HG03196 (cell line): Measurements from ENCODE around the gene PARVG.
"Not testable (repeated sequence)": the region's sequence is repeated elsewhere in the genome, so short reads cannot be mapped to it uniquely, and the experiment has no call there.

Experiments used
- ATAC-seq: cut with Tn5 transposase; IDR thresholded peaks from one replicate; pipeline ENCODE4 v1.9.1; 2021; ENCODE audit not compliant: unreplicated experiment

PARVG gene

DNA sequence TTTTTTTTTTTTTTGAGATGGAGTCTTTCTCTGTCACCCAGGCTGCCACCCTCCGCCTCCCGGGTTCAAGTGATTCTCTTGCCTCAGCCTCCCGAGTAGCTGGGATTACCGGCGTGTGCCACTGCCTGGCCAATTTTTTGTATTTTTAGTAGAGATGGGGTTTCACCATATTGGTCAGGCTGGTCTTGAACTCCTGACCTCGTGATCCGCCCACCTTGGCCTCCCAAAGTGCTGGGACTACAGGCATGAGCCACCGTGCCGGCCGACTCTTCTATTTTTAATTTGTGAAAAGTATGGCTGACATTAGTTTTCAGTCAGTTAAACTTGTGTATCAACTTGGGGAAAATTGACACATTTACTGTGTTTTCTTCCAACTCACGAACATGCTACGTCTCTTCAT lies 53.6 kb downstream of the PARVG start:
- ATAC-seq = not testable (repeated sequence)

DNA sequence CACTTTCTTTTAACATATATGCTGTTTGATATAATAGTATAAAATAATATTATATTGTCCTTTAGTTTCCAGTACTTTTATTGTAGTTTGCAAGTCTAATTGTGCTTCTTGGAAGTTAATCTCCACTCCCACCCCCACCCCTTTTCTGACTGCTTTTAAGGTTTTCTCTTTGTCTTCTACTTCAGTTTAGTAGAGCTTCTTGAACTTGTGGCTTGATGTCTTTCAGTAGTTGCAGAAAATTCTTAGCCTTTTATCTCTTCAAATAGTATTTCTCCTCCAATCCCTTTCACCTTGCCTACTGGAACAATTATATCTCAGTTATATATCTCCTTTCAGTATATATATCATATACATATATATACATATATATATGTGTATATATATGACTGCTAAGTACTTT lies 56.6 kb downstream of the PARVG start:
- ATAC-seq = no peak

DNA sequence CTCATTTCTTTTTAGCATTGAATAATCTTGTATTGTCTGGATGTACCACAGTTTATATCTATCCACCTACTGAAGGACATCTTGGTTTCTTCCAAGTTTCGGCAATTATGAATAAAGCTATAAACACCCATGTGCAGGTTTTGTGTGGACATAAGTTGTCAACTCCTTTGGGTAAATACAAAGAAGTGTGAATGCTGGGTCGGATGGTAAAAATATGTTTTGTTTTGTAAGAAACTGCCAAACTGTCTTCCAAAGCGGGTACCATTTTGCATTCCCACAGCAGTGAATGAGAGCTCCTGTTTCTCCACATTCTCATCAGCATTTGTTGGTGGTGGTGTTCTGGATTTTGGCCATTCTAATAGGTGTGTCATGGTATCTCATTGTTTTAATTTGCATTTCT lies 60.4 kb downstream of the PARVG start:
- ATAC-seq = not testable (repeated sequence)

DNA sequence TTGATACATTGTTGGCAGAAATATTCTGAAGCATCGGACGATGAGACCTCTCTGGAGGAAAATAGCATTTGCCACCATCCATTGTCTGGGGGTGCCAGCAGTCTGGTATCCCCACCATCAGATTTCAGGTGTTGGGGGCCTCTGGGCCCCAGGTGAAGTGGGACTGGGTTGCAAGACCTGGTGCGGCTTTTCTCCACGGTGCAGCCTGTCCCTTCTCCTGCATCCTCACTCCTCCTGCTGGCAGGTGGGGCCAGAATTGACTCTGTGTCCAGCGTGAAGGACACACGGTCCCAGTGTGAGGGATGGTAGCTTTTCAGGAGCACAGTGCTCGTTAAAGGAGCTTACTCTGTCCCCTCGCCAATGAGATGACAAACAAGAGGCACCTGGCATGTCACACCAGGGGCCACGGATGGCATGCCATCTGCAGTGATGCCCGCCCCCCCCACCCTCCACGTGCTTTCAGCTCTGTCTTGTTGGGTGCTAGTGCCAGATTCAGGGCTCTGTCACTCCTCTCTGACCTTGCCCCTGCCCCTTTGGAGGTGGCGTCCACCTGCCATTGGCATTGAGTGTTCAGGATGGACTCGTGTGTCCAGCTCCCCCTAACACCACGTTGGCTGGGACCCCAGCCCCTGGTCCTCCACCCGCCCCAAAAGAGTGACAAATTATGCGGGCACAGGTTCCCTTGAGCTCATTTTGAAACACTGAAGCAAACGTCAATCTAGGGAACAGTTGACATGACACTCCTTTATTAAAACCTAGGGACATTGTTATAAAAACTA lies 62.4 kb downstream of the PARVG start:
- no peak for ATAC-seq

DNA sequence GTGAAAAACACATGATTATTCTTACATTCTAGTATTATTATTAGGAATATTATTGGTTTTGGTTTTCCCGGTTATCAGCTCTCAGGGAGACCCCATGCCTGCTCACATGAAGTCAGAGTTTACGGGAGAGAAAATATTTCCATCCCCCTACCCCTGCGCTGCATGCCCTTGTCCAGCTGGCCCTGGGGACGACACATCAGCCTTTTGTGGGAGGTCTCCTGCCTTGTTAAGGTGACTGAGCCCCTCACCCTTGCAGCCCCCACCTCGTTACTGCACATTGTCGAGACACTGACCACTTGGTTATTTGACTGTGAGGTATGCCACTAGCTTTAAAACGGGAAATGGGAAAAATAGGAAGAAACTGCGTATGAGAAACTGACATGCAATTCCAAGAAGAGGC lies 63.0 kb downstream of the PARVG start:
- ATAC-seq = no peak

DNA sequence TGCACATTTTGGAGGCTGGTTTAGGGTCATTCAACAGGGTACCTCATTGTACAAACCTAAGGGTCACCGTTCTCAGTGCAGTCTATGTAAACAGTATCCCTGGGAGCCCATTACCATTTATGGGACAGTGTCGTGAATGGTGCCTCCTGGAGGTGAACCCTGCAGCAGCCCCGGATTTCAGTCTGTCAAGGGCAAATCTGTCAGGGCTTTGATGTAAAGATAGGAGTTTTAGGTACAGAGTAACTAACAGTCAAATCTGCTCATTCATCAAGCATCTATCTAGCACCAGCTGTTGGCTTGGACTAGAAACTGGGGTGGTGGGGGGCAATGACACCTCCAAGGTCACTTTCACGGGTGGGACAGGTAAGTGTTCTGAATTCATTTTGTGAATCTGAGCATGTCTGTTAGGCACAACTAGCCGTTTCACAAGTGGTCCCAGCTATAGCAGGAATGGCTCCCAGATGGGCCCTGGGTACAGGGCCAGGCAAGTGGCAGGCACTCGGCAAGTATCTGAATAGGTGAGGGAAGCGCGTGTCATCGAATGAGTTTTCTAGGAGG lies 63.6 kb downstream of the PARVG start:
- no peak for ATAC-seq

DNA sequence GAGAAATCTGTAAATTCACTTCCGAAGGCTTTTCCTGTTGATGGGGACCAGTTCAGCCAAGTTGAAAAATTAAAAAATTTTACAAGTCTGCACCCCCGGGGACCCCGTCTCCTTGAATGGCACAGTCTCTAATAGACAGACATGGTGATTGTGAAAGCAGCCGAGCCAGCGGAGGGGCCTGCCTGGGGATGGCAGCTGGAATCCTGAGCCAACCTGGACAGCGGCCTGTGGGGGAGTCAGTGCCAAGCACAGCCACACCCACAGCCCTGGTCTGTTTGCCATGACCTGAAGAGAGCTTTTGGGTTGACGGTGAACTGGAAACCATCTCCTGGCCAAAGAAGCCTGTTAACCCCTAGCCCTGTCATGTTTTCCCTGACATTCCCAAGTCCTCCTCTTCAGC lies 64.7 kb downstream of the PARVG start:
- ATAC-seq = no peak

DNA sequence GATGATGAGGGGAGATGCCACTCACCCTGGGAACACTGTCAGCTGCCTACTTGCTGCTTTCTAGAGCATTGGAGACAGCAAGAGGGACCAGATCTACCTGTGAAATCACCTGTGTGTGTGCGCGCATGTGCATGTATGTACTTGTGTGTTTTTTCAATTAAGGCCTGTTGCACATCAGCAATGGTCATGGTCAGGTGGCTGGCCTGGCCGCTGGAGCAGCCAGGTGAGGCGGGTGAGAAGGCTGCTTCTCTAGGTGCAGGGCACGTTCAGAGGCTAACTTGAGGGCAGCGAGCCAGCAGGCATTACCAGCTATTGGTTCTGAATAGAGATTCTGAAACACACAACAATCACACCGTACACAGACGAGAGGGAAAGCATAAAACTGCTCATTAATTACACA lies 65.1 kb downstream of the PARVG start:
- ATAC-seq = no peak

DNA sequence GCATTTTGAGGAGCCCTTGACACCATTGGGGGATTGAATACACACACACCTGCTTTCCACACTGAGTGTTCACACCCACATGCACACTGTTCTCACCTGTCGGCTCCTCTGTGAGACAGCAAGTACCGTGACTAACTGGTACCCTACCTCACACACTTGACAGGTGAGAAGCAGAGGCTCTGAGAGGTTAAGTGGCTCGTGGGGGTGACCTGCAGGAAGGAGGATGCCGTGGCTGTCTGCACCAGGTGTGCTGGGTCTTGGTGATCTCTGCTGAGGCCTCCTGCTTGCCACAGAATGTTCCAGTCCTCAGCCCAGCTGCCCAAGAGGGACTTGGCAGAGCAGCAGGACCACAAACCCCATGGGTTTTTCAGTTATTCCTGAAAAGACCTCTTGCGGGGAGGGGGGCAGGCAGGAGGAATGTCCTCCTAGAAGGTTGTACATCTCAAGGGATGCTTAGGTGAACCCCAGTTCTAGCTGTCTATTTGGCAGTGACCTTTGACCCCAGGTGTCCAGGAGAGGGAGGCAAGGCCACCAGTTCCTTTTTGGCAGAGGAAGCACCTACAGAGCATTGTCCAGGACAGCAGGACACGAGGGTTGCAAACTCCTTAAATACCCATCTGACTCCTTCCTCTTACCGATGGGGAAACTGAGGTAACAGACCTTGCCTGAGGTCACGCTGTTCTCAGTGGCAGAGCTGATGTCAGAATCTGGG lies 66.0 kb downstream of the PARVG start:
- no peak for ATAC-seq

DNA sequence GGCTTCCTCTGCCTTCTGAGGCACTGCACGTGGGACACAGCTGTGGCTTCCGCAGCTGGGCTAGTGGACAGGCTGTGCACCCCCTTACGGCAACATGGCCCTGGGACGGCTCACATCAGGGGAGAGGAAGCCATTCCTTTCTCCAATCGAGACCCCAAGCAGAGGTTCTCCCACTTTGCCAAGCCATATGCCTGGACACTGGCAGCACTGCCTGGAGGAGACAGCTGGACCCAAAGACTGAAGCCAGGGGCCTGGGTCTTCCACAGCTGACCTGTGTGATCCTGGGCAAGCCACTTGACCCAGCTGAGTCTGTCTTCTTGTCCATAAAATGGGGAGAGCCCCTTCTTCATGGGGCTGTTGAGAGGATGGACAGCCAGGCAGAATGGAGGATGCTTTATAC lies 66.6 kb downstream of the PARVG start:
- ATAC-seq = no peak

DNA sequence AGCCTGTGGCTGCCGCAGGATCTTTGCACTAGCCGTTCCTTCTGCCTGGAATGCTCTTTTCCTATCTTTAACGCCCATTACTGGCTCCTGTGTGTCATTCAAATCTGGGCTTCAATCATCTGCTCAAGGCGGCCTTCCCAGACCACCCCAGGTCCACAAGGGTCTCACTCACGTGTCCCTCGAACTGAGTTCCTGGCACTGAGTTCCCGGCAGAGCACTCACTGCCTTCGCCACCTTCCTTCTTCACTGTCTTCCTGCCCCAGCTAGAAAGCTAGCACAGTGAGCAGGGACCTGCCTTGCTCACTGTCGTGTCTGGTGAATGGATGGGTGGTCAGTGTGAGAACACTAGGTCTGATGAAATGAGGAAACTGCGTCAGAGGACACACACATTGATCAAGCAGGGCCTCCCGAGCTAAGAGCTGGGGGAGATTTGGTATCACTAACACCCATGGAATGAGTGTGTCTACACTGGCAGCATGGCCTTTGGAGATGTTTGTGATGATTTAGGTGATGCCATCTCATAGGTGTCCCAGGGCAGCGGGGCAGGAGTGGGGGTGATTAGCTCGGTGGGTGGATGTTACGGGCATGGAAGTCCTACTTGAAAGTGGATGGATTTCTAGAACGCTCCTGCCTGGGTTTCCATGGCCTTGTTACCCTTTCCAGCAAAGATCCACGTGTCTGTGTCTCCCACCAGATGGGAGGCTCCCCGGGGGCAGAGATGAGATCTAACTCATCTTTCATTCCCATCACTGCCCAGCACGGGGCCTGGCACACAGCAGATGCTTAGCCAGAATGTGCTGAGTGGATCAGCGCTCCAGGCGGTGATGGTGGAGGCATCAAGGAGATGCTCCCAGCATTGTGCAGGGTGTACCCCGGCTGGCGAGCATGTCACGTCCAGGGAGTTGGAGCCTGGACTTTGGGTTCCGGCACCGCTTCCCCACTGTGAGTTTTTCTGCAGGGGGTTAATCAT lies 67.5 kb downstream of the PARVG start:
- no peak for ATAC-seq

DNA sequence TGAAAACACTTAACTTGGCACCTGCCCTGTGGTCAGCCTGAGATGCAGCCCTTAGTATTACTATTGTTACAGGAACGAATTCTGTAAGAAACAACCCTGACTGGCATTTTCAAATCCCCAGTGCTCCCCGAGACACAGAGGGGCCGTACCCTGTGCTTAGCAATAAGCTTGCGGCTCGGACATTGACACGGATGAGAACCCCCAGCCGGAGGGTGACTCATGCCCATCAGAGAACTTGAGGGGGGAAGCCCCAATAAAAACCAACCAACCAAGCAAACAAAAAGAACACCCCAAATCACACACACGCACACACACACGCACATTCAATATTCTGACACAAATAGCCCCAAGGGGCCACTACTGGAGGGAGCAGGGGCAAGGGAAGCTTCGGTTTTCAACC lies 68.2 kb downstream of the PARVG start:
- ATAC-seq = no peak

DNA sequence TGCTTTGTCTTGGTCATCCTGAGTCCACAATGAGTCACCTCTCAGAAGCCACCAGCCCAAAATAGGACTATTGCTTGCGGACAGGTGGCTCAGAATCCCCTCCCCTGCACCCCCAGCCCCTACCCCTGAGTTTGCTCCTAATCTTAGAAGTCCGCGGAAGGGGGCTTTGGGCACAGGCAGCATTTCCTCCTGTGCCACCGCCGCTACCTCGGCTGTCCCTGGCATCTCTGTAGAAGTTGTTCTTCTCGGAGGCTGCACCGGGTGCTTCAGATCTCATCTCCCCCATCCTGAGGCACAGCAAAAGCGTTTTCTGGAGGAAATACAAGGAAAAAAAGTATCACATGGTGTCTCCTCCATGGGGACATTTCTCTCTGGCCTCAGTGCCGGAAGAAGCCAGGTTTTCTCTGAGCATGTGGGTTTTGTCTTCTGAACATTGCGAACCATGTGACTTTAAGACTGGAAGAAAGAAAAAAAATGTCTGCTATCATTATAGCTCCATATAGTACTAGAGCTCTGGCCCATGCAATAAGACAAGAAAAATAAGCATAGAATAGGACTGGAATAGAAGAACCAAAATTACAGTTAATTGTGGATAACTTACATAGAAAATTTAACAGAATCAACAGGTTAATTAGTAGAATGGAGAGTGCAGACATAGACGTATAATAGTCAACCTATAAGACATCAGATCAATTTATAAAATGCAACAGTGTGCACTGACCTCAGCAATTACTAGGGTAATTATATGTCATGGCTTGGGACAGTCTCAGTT lies 68.8 kb downstream of the PARVG start:
- ATAC-seq = no peak

DNA sequence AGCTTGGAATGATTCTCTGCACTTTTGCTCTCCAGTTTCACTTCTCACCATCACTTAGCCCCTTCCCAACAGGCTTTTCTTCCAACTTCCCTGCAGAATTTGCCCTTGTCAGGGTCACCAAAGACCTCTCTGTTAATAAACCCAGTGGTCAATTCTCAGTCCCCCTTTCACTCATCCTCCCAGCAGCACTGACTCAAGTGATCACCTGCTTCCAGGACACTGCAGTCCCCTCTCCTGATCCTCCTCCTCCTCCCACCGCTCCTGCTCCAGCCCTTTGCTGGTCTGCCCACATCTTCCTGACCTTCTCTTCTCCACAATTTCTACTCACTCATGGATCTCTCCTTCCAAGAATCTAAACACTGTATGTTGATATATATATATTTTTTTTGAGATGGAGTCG lies 74.1 kb downstream of the PARVG start:
- ATAC-seq = no peak

DNA sequence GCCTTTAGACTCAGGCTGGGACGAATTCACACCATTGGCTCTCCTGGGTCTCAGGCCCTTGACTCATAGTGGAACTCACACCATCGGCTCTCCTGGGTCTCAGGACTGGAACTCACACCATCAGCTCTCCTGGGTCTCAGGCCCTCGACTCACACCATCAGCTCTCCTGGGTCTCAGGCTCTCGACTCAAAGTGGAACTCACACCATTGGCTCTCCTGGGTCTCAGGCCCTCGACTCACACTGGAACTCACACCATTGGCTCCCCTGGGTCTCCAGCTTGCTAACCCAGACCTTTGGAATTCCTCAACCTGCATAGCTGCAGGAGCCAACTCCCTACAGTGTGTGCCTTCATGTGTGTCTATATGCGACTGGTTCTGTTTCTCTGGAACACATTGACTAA lies 75.4 kb downstream of the PARVG start:
- ATAC-seq = no peak

DNA sequence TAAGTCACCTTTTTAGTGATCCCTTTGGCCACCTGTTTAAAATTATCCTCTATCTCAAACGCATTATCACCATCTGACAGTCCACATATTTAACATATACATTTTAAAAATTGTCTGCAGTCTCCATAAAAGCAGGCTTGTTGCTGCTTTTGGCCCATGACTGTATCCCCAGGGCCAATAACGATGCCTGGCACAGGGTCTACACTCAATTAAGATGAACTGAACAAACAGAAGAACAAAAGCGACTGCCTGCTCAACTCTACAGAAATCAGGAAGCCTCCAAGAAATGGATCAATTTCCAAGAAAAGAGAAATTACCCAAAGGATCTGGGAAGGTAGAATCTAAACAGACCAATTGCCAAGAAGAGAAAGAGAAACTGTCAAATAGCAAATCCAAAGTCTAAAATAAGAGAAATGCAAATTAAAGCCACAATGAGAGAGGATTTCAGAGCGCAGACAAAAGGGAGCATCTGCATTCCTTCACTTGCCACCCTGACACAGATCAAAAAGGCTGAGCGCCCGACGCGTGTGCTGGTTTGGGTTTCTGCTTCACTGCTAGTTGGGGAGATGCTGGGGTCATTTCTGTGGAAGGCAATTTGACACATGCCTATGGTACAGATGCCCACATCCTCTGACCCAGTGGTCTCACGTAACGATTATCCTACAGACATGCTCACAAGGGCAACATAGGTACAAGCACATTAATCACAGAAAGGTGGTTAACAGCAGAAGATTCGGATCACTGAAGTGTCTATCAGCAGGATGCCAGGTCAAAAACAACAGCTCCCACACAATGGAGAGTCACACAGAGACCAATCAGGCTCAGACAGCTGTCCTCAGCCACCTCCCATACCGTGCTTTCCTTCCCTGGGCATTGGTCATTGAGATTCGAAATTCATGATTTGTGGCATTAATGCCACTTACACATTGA lies 76.1 kb downstream of the PARVG start:
- ATAC-seq = no peak
